DOHH2 (cell line): ENCODE data around the gene RPP25.

Source experiments
- H3F3A ChIP-seq: fragments of 200-600 bp; sonication (generic), shearing (Covaris generic); 2 replicates; pipeline ENCODE4 v1.6.0; 2016; ENCODE audit warnings: antibody characterized with exemption, mild to moderate bottlenecking; ENCODE audit not compliant: control insufficient read depth, insufficient read depth
- H3K27ac ChIP-seq: fragments of 200-600 bp; sonication (generic); 2 replicates; pipeline ENCODE4 v1.5.1; 2014; ENCODE audit warnings: low read depth, mild to moderate bottlenecking, low read length, moderate library complexity
- H3K27me3 ChIP-seq: fragments of 200-600 bp; sonication (generic); 2 replicates; pipeline ENCODE4 v1.6.1; 2014; ENCODE audit warnings: mild to moderate bottlenecking, low read length, mixed read lengths; ENCODE audit not compliant: control insufficient read depth
- H3K36me3 ChIP-seq: fragments of 200-600 bp; sonication (generic); 2 replicates; pipeline ENCODE4 v1.6.1; 2014; ENCODE audit warnings: mild to moderate bottlenecking, low read length, moderate library complexity, mixed read lengths; ENCODE audit not compliant: control insufficient read depth
- H3K4me1 ChIP-seq: fragments of 200-600 bp; sonication (generic); 2 replicates; pipeline ENCODE4 v1.6.1; 2014; ENCODE audit warnings: mild to moderate bottlenecking, low read length, mixed read lengths; ENCODE audit not compliant: control insufficient read depth
- H3K4me2 ChIP-seq: fragments of 200-600 bp; sonication (generic); 2 replicates; pipeline ENCODE4 v1.6.0; 2014; ENCODE audit warnings: mild to moderate bottlenecking, low read length, moderate library complexity
- H3K4me3 ChIP-seq: fragments of 200-600 bp; sonication (generic); 2 replicates; pipeline ENCODE4 v1.5.1; 2014; ENCODE audit warnings: mild to moderate bottlenecking, low read length, mixed read lengths
- H3K79me2 ChIP-seq: fragments of 200-600 bp; sonication (generic); 2 replicates; pipeline ENCODE4 v1.6.1; 2014; ENCODE audit warnings: mild to moderate bottlenecking, low read length, mixed read lengths; ENCODE audit not compliant: control insufficient read depth
- H3K9me2 ChIP-seq: fragments of 200-600 bp; sonication (generic); replicated peaks from 2 replicates; pipeline ENCODE4 v1.6.1; 2014; ENCODE audit warnings: mild to moderate bottlenecking, low read length, mixed read lengths; ENCODE audit not compliant: control insufficient read depth
- H3K9me3 ChIP-seq: fragments of 200-600 bp; sonication (generic); 2 replicates; pipeline ENCODE4 v1.6.1; 2014; ENCODE audit warnings: antibody characterized with exemption, low read length, mixed read lengths; ENCODE audit not compliant: control insufficient read depth, insufficient read depth
- H4K20me1 ChIP-seq: fragments of 200-600 bp; sonication (generic); 2 replicates; pipeline ENCODE4 v1.6.0; 2014; ENCODE audit warnings: low read depth, mild to moderate bottlenecking, antibody characterized with exemption, low read length, moderate library complexity; ENCODE audit not compliant: control insufficient read depth, insufficient read depth
- EZH2phosphoT487 ChIP-seq: fragments of 200-600 bp; sonication (generic); IDR thresholded peaks from 2 replicates; pipeline ENCODE4 v1.6.1; 2017; ENCODE audit warnings: borderline replicate concordance, mild to moderate bottlenecking, antibody characterized with exemption, low read length, moderate library complexity, mixed read lengths
- TF ChIP-seq, protein P1 (sequence below): fragments of 200-600 bp; sonication (generic); IDR thresholded peaks from one replicate; pipeline ENCODE4 v1.5.1; 2014; ENCODE audit warnings: antibody characterized with exemption, mild to moderate bottlenecking, low read depth, low read length; ENCODE audit not compliant: poor library complexity, severe bottlenecking

RPP25 gene

DNA sequence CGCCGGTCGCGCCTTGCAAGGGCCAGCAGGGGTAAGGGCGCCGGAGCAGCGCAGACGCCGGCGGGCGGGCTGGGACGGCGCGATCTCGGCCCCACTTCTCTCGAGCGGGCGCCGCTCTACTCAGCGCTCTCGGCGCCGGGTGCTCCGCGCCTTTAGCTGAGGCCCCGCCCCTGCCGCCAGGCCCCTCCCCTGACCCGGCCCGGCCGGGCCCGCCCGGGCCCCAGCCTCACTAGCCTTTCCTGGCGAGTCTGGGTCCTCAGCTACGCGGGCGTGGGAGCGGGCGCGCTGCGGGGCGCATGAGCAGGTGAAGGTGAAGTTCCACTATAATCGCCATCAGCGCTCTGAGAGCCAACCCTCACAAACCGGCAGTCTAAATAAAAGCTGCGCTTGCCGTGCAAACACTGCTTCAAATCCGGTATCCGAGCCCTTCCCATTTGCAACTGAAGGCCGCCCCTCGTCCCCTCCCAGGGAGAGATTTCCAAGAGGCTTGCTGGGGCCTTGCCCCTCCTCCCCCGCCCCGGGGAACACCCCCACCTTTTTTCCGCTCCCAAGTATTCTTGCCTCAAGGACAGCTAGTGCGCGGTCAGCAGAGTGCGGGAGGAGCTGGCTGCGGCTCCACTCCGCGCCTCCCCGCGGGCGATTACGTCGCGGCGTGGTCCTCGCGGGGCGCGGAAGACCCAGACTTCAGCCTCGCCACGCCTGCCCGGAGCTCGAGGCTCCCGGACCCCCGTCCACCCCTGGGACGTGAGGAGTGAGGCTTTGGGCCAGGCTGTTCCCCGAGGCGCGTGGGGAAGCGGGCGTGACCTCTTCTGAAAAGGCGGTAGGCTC lies at the start of gene RPP25:
Gene RPP25 (minus strand): TSS at position 125 of the 828 bp plus-strand sequence. CDS start 189 bp downstream, outside the sequence.
- H3K9me2 ChIP-seq: no peaks in the 10 kb centered on the region
- H3K27me3 ChIP-seq: peaks cover 28% of the 10 kb centered on the region
- peaks cover 6% of the 10 kb centered on the region; the same call in 1 of the 2 replicates for H3F3A ChIP-seq
- peaks cover 26% of the 10 kb centered on the region for H3K79me2 ChIP-seq
- peaks cover 3% of the 10 kb centered on the region; the same call in 1 of the 2 replicates for H4K20me1 ChIP-seq
- TF ChIP-seq, protein P1, sequence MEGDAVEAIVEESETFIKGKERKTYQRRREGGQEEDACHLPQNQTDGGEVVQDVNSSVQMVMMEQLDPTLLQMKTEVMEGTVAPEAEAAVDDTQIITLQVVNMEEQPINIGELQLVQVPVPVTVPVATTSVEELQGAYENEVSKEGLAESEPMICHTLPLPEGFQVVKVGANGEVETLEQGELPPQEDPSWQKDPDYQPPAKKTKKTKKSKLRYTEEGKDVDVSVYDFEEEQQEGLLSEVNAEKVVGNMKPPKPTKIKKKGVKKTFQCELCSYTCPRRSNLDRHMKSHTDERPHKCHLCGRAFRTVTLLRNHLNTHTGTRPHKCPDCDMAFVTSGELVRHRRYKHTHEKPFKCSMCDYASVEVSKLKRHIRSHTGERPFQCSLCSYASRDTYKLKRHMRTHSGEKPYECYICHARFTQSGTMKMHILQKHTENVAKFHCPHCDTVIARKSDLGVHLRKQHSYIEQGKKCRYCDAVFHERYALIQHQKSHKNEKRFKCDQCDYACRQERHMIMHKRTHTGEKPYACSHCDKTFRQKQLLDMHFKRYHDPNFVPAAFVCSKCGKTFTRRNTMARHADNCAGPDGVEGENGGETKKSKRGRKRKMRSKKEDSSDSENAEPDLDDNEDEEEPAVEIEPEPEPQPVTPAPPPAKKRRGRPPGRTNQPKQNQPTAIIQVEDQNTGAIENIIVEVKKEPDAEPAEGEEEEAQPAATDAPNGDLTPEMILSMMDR: no peak
- no peak for TF ChIP-seq EZH2phosphoT487
- H3K4me3 ChIP-seq: peak within 1 kb of the TSS; percentile 72
- no peaks in the 10 kb centered on the region for H3K9me3 ChIP-seq
- no peaks in the 10 kb centered on the region for H3K36me3 ChIP-seq
- peak within 1 kb of the TSS; percentile 5; the same call in 1 of the 2 replicates for H3K27ac ChIP-seq
- H3K4me1 ChIP-seq: peaks cover 76% of the 10 kb centered on the region
- H3K4me2 ChIP-seq: peak within 1 kb of the TSS; percentile 79

- no peaks in the 10 kb centered on the region for H3K79me2 ChIP-seq
- no peak overlapping the region for H3K4me3 ChIP-seq
- no peak overlapping the region for H3K27ac ChIP-seq
- H4K20me1 ChIP-seq: no peaks in the 10 kb centered on the region
- no peaks in the 10 kb centered on the region for H3K9me2 ChIP-seq
- H3K36me3 ChIP-seq: no peaks in the 10 kb centered on the region
- H3F3A ChIP-seq: peaks cover 6% of the 10 kb centered on the region
- peaks cover 10% of the 10 kb centered on the region for H3K4me1 ChIP-seq
- TF ChIP-seq, protein P1: no peak
- no peak for TF ChIP-seq EZH2phosphoT487
- H3K9me3 ChIP-seq: no peaks in the 10 kb centered on the region
- H3K27me3 ChIP-seq: no peaks in the 10 kb centered on the region
- H3K4me2 ChIP-seq: no peak overlapping the region
Measured at GRCh38 chr15:75002398-75002797, 45.8 kb upstream of the RPP25 start.

GRCh38 chr15:75001310-75001709 lies 44.7 kb upstream of the RPP25 start:
- H3K4me2 ChIP-seq: no peak overlapping the region
- TF ChIP-seq, protein P1: no peak
- TF ChIP-seq EZH2phosphoT487: no peak
- H3K79me2 ChIP-seq: no peaks in the 10 kb centered on the region
- no peaks in the 10 kb centered on the region for H3K9me2 ChIP-seq
- no peaks in the 10 kb centered on the region for H3K9me3 ChIP-seq
- H4K20me1 ChIP-seq: no peaks in the 10 kb centered on the region; the same call in 1 of the 2 replicates
- peaks cover 3% of the 10 kb centered on the region; the same call in 1 of the 2 replicates for H3K27me3 ChIP-seq
- H3K4me3 ChIP-seq: no peak overlapping the region
- H3F3A ChIP-seq: no peaks in the 10 kb centered on the region
- H3K27ac ChIP-seq: no peak overlapping the region
- H3K4me1 ChIP-seq: peaks cover 10% of the 10 kb centered on the region
- no peaks in the 10 kb centered on the region for H3K36me3 ChIP-seq
